Measurements from ENCODE around the gene CFAP73.

Gene CFAP73

DNA sequence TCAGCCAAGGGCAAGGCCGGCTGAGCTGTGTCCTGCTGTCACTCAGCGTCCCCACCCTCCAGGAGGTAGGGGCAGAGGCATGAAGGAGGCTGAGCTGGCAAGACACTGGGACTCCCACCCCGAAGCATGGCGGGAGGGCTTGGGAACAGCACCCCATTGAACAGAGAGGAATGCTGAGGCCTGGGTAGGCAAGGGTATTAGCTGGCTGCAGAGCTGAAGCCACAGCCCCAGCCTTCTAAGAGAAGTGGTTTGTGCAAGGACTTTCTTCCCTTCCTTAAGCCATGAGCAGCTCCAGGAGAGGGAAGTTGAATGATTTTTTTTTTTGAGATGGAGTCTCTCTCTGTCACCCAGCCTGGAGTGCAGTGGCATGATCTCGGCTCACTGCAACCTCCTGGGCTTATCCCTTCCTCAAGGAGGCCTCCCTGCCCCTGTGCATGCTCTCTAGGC is 6.6 kb upstream of the CFAP73 start:
- DNase-seq = no peak

DNA sequence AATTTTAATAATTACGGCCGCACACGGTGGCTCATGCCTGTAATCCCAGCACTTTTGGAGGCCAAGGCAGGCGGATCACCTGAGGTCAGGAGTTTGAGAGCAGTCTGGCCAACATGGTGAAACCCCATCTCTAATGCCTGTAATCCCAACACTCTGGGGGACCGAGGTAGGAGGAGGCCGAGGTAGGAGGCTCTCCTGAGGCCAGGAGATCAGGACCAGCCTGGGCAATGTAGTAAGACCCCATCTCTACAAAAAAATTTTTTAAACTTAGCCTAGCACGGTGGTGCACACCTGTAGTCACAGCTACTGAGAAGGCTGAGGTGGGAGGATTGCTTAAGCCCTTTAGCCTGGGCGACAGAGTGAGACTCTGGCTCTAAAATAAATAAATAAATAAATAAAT is 5.6 kb upstream of the CFAP73 start:
- no peak for DNase-seq

DNA sequence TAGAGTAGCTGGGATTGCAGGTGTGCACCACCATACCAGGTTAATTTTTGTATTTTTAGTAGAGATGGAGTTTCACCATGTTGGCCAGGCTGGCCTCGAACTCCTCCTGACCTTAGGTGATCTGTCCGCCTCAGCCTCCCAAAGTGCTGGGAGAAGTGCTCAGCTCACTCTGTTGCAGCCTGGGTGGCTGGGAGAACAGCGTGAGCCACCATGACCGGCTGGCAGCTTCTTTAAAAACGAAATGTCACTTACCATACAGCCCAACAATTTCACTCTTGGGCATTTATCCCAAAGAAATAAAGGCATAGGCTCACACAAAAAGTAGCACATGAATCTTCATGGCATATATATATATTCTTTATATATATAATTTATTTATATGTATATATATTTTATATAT is 4.7 kb upstream of the CFAP73 start:
- DNase-seq = no peak

DNA sequence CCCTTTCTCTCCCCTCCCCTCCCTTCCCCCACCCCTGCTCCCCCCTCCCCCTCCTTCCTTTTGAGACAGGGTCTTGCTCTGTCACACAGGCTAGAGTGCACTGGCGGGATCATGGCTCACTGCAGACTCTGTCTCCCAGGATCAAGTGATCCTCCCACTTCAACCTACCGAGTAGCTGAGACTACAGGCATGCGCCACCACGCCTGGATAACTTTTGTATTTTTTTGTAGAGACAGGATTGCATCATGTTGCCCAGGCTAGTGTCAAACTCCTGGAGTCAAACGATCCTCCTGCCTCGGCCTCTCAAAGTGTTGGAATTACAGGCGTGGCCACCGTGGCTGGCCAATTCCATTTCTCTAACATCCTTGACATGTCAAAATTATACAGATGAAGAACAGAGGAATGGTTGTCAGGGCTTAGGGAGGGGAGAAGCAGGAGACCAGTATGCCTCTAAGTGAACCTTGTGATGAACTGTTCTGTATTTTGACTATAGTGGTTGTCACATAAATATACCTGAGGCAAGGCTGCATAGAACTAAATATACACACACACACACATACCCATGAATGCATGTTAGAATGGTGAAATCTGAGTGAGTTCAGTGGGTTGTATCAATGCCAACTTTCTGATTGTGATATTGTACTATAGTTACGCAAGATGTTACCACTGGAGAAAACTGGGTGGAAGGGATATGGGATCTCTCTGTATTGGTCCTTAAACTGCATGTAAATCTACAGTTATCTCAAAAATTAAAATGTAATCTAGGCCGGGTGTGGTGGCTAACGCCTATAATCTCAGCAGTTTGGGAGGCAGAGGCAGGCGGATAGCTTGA is 3.6 kb upstream of the CFAP73 start:
- DNase-seq = no peak

DNA sequence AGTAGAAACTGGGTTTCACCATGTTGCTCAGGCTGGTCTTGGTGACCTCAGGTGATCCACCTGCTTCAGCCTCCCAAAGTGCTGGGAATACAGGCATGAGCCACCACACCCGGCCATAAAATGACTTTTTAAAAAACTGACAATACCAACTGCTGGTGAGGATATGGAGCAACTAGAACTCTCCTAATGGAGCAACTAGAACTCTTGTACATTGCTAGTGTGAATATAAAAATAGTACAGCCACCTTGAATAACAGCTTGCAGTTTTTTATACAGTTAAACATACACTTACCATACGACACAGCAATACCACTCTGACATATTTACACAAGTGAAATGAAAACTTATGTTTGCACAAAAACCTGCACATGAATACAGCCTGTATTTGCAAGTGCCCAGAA is 2.5 kb upstream of the CFAP73 start:
- no peak for DNase-seq

DNA sequence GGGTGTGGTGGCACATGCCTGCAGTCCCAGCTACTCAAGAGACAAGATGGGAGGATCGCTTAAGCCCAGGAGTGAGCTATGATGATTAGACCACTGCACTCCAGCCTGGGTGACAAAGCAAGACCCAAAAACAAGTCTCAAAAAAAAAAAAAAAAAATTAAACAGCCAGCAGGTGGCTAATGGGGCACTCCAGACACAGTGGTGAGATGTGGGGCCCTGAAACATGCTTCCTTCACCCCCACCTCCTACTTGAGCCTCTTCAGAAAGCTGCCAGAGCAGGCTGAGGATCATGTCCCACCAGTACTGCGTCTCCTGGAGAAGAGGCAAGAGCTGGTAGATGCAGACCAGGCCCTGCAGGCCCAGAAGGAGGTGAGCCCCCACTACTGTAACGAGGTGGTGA is 2.1 kb downstream of the CFAP73 start:
- DNase-seq = no peak

DNA sequence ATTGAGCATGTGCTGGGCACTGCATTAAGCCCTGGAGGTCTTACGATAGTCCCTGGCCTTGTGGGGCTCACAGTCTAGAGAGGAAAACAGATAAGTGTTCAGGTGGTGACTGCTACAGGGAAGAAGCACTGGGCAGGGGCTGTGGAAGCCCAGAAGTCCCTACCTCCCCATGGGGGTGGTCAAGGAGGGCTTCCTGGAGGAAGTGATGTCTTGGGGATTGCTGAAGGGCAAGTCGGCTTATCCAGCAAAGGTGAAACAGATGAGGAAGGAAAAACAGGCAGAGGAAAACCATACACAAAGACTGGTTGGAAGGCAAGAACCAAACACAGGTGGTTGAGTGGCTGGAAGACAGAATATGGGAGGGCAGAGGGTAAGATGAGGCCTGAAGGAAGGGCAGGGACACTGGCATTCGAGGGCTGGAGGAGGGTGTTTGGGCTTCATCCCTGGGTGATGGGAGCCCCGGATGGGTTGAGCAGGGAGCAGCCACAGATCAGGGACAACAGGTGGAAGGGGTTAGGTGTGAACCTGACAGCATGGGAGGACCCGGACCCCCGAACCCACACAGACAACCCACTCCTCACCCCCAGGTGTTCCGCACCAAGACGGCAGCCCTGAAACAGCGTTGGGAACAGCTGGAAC is 2.8 kb downstream of the CFAP73 start:
- DNase-seq = no peak

DNA sequence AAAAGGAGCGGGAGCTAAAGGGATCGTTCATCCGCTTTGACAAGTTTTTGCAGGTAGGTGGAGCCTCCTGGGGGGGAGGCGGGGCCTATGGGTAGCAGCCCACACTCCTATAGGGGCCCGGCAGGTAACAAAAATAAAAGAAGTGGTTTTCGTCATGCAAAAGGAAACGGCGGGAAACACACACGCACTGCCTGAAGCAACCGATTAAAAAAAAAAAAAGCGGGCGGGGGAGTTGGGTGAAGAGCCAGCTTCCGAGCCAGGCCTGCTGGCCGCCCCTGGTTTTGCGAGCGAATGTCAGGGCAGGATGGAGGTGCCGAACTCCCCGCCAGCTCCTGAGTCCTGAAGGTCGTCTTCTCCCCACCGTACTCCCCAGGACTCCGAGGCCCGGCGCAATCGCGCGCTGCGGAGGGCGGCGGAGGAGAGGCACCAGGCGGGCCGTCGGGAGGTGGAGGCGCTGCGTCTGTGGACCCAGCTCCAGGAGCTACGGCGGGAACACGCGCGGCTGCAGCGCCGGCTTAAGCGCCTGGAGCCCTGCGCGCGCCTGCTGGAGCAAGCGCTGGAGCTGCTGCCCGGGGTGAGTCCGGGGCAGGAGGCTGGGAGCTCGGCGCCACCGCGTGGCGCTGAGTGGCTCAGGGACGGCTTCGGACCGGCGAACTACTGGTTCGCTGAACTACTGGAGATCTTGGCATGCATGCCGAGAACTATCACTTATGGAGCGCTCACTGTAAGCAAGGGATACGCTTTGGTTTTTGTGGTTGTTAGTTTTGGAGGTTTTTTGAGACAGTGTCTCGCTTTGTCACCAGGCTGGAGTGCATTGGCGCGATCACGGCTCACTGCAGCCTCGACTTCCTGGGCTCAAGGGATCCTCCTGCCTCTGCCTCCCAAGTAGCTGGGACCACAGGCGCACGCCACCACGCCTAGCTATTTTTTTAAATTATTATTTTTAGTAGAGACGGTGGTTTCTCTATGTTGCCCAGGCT is 3.6 kb downstream of the CFAP73 start:
- peak; percentile 58 for DNase-seq

DNA sequence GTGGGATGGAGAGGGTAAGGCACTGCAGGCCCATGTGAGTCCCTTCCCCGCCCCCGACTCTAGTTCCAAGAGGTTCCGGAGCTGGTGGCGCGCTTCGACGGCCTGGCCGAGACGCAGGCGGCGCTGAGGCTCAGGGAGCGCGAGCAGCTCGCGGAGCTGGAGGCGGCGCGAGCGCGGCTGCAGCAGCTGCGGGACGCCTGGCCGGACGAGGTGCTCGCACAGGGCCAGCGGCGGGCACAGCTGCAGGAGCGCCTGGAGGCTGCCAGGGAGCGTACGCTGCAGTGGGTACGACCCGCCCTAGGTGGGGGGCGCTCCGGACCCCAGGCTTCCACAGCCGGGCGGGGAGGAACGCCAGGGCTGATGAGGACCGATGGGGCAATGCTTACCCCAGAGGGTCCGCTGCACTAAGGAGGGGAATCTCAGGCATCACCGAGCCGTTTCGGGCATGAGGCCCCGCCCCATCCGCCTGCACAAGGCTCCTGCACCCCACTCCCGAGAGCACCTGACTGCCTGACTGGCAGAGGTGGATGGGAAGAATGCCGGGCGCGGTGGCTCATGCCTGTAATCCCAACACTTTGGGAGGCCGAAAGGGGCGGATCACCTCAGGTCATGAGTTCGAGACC is 4.9 kb downstream of the CFAP73 start:
- DNase-seq = no peak

DNA sequence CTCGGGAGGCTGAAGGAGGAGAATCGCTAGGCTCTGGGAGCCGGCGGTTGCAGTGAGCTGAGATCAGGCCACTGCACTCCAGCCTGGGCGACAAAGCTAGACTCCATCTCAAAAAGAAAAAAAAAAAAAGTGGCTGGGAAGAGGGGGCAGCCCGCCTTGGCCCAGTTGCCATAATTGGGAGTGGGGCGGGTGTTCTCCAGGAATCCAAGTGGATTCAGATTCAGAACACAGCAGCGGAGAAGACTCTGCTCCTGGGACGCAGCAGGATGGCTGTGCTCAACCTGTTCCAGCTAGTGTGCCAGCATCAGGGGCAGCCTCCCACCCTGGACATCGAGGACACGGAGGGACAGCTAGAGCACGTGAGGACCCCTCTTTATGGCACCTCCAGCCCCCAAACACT is 5.5 kb downstream of the CFAP73 start:
- DNase-seq = no peak

DNA sequence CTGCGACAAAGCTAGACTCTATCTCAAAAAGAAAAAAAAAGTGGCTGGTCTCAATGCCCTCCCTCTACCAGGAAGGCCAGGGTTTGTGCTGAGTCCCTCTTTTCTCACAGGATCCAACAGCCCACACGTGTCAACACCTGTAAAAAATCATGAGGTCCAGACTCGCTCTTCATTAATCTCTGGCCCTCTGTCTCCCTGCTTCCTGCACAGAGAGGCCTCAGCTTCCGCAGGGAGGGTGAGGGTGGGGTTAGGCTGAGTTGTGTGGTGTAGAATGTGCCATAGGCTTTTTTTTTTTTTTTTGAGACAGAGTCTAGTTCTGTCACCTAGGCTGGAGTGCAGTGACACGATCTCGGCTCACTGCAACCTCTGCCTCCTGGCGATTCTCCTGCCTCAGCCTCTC is 6.1 kb downstream of the CFAP73 start:
- no peak for DNase-seq

DNA sequence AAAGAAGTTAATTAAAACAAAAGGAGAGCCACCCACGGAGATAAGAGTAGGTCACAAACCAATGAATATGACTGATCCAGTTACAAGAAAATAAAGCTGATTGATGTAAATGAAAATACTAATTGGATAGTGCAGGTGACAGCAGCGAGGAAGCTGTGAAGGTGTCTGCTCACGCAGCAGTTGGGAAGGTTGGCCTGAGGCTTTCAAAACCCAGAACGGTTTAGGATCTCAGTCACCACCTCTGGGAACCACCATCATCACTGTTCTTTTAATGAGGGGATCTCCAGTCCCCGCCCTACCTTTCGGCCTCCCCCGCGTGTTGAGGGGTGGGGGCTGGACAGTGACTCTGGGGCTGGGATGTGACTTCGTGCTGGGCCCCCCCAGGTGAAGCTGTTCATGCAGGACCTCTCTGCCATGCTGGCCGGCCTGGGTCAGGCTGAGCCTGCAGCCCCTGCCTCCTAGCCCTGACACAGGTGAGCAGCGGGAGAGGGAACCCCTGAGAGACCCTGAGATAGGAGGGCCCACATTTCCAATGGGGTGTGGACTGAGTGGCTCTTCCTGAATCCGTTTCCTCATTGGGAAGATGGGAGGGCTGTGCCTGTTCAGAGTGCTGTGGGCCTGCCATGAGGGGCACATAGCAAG is 7.8 kb downstream of the CFAP73 start:
- DNase-seq = no peak

DNA sequence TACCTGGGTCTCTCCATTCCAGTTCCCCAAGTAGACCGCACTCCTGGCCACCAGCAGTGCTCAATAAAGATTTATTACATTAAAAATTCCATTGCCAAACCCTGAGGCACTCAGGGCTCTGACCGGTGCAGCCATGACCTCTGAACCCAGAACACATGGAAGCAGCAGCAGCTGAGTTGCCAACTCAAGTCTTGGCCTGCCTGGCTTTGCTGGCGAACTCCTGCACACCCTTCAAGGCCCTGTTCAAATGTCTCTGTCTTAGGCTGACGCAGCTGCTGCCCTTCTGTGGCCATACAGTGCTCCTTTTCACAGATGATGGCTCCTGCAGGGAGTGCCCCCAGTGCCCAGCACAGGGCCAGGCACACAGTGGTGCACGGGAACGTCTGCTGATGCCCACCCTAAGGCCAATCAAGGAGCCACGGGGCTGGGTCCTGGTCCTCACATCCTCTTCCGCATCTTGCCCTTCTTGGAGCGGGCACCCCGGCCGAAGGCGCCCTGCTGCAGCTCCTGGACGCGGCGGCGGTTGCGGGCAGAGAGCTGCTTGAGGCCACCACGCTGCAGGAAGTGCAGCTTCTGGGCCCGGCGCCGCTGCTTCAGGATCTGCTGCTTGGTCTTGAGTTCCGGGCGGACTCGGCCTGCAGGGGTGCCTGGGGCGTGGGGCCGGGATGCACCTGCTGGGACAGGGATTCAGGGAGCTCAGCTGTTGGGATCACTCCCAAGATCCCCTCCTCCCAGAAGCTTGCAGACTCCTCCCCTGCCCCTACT is 9.1 kb downstream of the CFAP73 start:
- DNase-seq = no peak

DNA sequence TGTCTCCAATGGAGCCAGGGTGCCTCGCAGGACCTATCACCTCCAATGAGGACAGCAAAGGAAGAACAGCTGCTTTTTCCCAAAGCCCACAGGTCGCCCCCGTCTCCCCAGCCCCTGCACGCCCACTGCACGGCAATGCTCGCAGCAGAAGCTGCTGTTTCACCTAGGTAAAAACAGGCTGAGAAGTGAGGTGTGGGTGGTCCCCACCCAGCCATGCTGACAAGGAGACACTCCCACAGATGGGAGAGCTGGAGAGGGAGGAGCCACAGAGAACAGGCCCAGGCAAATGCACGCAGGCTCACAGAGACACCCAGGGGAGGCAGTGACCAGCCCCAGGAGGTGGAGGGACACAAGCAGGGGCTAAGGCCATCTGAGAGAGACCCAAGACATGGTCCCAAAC is 10.4 kb downstream of the CFAP73 start:
- no peak for DNase-seq

DNA sequence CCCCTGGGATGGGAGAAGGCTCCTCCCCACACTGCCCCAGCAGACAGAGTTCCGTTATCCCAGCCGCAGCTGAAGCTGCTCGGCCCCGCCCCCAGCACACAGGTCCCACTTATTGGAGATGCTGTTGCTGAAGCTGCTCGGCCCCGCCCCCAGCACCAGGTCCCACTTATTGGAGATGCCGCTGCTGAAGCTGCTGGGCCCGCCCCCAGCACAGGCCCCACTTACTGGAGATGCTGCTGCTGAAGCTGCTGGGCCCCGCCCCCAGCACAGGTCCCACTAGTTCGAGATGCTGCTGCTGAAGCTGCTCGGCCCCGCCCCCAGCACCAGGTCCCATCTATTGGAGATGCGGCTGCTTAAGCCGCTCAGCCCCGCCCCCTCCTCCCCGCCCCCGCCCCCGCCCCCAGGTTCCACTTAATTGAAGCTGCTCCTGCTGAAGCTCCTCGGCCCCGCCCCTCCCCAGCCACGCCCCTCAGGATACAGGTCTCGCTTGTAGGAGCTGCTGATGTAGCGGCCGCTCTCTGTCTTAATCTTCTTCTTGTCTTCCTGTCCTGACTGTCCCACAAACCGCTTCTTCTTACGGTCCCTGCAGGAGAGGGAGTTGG is 12.0 kb downstream of the CFAP73 start:
- no peak for DNase-seq

DNA sequence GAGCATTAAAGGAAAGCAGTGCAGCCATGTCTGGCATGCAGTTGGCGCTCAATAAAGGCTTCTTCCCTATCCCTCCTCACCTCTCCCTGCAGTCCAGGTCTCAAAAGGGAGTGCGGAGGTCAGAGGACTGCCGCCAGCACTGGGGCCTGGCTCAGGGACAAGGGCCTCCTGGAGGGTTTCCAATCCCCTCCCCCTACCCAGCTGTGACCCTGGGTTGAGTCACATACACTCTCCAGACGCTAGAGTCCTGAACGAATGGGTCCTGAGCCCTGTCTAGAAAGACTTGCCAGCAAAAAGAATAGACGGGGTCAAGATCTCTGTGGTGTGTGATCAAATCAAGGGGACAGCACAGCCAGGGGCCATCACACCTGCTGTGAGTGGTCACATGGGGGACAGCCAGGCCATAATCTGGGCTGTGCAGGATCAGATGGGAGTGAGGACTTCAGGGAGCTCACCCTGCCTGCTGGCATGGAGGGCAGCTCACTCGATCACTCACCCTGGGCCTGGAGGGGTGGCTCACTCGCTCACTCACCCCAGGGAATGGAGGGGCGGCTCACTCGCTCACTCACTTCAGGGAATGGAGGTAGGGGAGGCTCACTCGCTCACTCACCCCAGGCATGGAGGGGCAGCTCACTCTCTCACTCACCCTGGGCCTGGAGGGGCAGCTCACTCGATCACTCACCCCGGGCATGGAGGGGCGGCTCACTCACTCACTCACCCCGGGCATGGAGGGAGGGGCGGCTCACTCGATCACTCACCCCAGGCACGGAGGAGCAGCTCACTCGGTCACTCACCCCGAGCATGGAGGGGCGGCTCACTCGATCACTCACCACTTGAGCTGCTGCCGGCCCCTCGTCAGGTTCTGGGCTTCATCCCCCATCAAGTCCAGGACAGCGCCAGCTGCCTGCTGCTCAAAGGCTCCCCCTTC is 12.8 kb downstream of the CFAP73 start:
- no peak for DNase-seq

DNA sequence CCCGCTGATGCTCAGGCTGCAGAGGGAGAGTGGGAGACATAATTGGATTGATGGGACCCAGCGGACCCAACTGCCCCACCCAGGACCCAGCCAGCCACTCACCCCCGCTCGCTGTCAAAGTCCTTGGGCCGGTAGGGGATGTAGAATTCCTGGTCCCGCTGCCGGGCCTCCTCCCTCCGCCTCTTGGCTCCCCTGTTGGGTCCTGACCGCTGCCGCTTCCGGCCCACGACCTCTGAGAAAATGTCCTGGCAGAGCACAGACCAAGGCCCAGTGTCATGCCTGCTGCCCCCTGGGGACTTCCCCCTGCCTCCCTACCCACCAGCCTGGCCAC is 13.5 kb downstream of the CFAP73 start:
- DNase-seq = no peak

DNA sequence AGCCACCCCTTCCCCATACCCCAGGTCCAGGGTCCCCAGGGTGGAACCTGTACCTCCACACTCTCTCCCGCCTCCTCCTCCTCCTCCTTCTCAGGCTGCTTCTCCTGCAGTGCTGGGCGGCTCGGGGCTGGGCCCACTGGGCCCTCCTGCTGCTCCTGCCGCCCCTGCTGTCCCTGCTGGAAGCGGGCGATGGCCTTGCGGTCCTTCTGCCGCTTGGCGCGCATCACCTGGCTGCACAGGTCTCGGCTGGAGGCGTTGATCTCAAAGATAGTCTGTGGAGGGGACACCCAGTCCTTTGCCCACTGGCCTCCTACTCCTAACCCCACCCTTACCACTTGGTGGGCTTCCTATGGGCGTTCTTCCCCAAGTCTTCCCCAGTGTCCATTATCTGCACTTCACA is 14.5 kb downstream of the CFAP73 start:
- DNase-seq = no peak

DNA sequence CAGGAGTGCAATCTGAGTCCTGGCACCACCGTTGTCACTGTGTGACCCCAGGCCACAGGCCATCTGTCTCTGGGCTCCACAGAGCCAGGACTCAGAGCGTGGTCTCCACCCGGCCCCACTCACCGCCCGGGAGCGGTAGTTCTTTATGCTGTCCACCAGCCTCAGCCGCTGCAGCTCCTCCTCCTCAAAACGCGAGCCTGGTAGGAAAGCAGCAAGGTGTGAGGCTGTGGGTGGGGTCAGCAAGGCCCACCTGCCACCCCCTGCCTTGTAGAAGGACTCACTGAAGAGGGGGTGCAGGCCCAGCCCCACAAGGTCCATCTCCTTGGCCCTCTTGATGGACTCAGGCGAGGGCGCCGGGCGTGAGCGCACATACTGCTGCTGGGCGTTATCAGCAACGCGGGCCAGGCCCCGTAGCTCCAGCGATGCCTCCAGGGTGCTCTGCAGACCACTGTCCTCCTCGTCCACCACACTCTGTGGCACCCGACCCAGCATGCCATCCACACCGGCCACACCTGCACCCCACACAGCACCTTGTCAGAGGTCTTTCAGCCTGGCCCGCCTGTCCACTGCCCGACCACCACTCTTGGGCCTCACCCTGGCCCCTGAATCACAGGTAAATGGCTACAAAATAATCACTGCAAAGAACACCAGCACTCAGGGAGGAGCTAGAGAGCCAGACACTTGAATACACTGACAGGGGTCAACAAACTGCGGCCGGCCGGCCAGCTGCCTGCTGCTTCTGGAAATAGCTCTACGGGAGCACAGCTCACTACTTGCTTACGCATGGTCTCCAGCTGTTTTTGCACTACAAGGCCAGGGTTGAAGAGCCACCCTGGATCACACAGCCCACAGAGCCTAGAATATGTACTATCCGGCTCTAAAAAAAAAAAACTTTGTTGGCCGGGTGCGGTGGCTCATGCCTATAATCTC is 16.3 kb downstream of the CFAP73 start:
- no peak for DNase-seq
